HepG2 (cell line): ENCODE results near the gene SUSD3. TPM values are rescaled to one million over a fixed set of nuclear protein-coding genes. Genes with fewer than 3 reads are reported as not detected.

ENCODE experiments used
- CHD2 ChIP-seq: IDR thresholded peaks from 2 replicates; pipeline ENCODE4 v1.6.1; 2011; ENCODE audit warnings: low read depth, low read length, improper control_type of control experiment
- FOSL2 ChIP-seq: sonication (generic); formaldehyde crosslinking; IDR thresholded peaks from 2 replicates; pipeline ENCODE4 v1.4.0; 2020; ENCODE audit warnings: missing genetic modification reagents
- GZF1 ChIP-seq: sonication (generic); formaldehyde crosslinking; IDR thresholded peaks from 2 replicates; pipeline ENCODE4 v1.5.1; 2020; ENCODE audit warnings: mild to moderate bottlenecking, missing genetic modification reagents
- HDAC2 ChIP-seq: sonication (generic); formaldehyde crosslinking; IDR thresholded peaks from 2 replicates; pipeline ENCODE4 v1.4.0; 2020; ENCODE audit warnings: missing genetic modification reagents
- HOXA9 ChIP-seq: sonication (generic); formaldehyde crosslinking; IDR thresholded peaks from 2 replicates; pipeline ENCODE4 v1.8.1; 2022; ENCODE audit warnings: missing genetic modification reagents, mild to moderate bottlenecking, moderate library complexity, borderline replicate concordance
- JDP2 ChIP-seq: sonication (generic); formaldehyde crosslinking; IDR thresholded peaks from 2 replicates; pipeline ENCODE4 v1.8.1; 2022; ENCODE audit warnings: missing genetic modification reagents, borderline replicate concordance
- MEF2D ChIP-seq: sonication (generic); formaldehyde crosslinking; IDR thresholded peaks from 2 replicates; pipeline ENCODE4 v1.5.1; 2020; ENCODE audit warnings: mild to moderate bottlenecking, missing genetic modification reagents
- NFIC ChIP-seq: IDR thresholded peaks from 2 replicates; pipeline ENCODE4 v1.6.1; 2012; ENCODE audit warnings: mild to moderate bottlenecking, low read length, inconsistent platforms
- PPARG ChIP-seq: conservative IDR thresholded peaks from 2 replicates; pipeline ENCODE4 v1.6.1; 2016; ENCODE audit warnings: missing biosample characterization, missing genetic modification reagents
- TOE1 ChIP-seq: sonication (generic); formaldehyde crosslinking; IDR thresholded peaks from 2 replicates; pipeline ENCODE4 v1.4.0; 2020; ENCODE audit warnings: mild to moderate bottlenecking, missing genetic modification reagents
- WIZ ChIP-seq: sonication (generic); formaldehyde crosslinking; IDR thresholded peaks from 2 replicates; pipeline ENCODE4 v1.5.1; 2020; ENCODE audit warnings: mild to moderate bottlenecking, missing genetic modification reagents
- YEATS2 ChIP-seq: sonication (generic); formaldehyde crosslinking; IDR thresholded peaks from 2 replicates; pipeline ENCODE4 v1.4.0; 2020; ENCODE audit warnings: missing genetic modification reagents, borderline replicate concordance
- ZFP41 ChIP-seq: sonication (generic); formaldehyde crosslinking; IDR thresholded peaks from 2 replicates; pipeline ENCODE4 v1.4.0; 2020; ENCODE audit warnings: mild to moderate bottlenecking, missing genetic modification reagents, borderline replicate concordance
- ZNF17 ChIP-seq: sonication (generic); formaldehyde crosslinking; IDR thresholded peaks from 2 replicates; pipeline ENCODE4 v1.5.0; 2020; ENCODE audit warnings: mild to moderate bottlenecking, missing genetic modification reagents
- ZNF451 ChIP-seq: sonication (generic); formaldehyde crosslinking; IDR thresholded peaks from 2 replicates; pipeline ENCODE4 v1.5.0; 2020; ENCODE audit warnings: mild to moderate bottlenecking, missing genetic modification reagents
- ZNF530 ChIP-seq: sonication (generic); formaldehyde crosslinking; IDR thresholded peaks from 2 replicates; pipeline ENCODE4 v1.5.0; 2020; ENCODE audit warnings: low read depth, mild to moderate bottlenecking, missing genetic modification reagents
- ZNF589 ChIP-seq: sonication (generic); formaldehyde crosslinking; conservative IDR thresholded peaks from 2 replicates; pipeline ENCODE4 v1.8.0; 2022; ENCODE audit warnings: mild to moderate bottlenecking, moderate library complexity, missing genetic modification reagents
- ZNF598 ChIP-seq: sonication (generic); formaldehyde crosslinking; IDR thresholded peaks from 2 replicates; pipeline ENCODE4 v1.5.1; 2020; ENCODE audit warnings: mild to moderate bottlenecking, missing genetic modification reagents, borderline replicate concordance
- ZNF678 ChIP-seq: sonication (generic); formaldehyde crosslinking; IDR thresholded peaks from 2 replicates; pipeline ENCODE4 v1.4.0; 2020; ENCODE audit warnings: mild to moderate bottlenecking, missing genetic modification reagents
- ZNF75D ChIP-seq: sonication (generic); formaldehyde crosslinking; IDR thresholded peaks from 2 replicates; pipeline ENCODE4 v1.8.1; 2023; ENCODE audit warnings: missing genetic modification reagents, mild to moderate bottlenecking, borderline replicate concordance
- ZNF761 ChIP-seq: sonication (generic); formaldehyde crosslinking; conservative IDR thresholded peaks from 2 replicates; pipeline ENCODE4 v1.4.0; 2020; ENCODE audit warnings: mild to moderate bottlenecking, missing genetic modification reagents
- ZNF878 ChIP-seq: sonication (generic); formaldehyde crosslinking; IDR thresholded peaks from 2 replicates; pipeline ENCODE4 v1.8.1; 2023; ENCODE audit warnings: mild to moderate bottlenecking, missing genetic modification reagents, moderate library complexity
- polyA plus RNA-seq, 8 experiments: library from polyadenylated mRNA; depleted of rRNA in 3 of 8; stranded (reverse) in 7 of 8; unstranded in 1 of 8; fragments of >200 nt; fragmentation: Illumina TruSeq in 4 of 8; extraction: Trizol in 4 of 8; gene quantifications; 2 replicates each; pipeline versions ENCODE4 v1.2.1 to v1.2.3, GENCODE V29; 2011 to 2016; ENCODE audit warnings: low read depth in 4 of 8, missing spikeins in 1 of 8, mixed read lengths in 1 of 8; ENCODE audit not compliant: insufficient read depth in 1 of 8
- total RNA-seq, 5 experiments: library from RNA; depleted of rRNA; stranded (reverse); fragments of >200 nt; fragmentation: Illumina TruSeq; extraction: Trizol; gene quantifications; 2 replicates each; pipeline ENCODE4 v1.2.3, GENCODE V29; 2016; ENCODE audit warnings: low read depth in 1 of 5
- TF ChIP-seq, protein P1 (sequence below): IDR thresholded peaks from 2 replicates; pipeline ENCODE4 v1.6.1; 2016; ENCODE audit warnings: low read depth, control low read depth
- TF ChIP-seq, protein P2 (sequence below): sonication (generic); formaldehyde crosslinking; IDR thresholded peaks from 2 replicates; pipeline ENCODE4 v1.5.1; 2020; ENCODE audit warnings: mild to moderate bottlenecking, missing genetic modification reagents, borderline replicate concordance
- TF ChIP-seq, protein P3 (sequence below): sonication (generic); formaldehyde crosslinking; IDR thresholded peaks from 2 replicates; pipeline ENCODE4 v1.4.0; 2020; ENCODE audit warnings: missing genetic modification reagents
- TF ChIP-seq, protein P4 (sequence below): sonication (generic); formaldehyde crosslinking; IDR thresholded peaks from 2 replicates; pipeline ENCODE4 v1.5.0; 2020; ENCODE audit warnings: missing genetic modification reagents

Gene SUSD3
- total and polyA plus RNA-seq, 2 of the 13 experiments (the other 11 are each of a cell fraction or from before 2014, with no cell fraction given): 7.0 to 9.1 TPM

DNA sequence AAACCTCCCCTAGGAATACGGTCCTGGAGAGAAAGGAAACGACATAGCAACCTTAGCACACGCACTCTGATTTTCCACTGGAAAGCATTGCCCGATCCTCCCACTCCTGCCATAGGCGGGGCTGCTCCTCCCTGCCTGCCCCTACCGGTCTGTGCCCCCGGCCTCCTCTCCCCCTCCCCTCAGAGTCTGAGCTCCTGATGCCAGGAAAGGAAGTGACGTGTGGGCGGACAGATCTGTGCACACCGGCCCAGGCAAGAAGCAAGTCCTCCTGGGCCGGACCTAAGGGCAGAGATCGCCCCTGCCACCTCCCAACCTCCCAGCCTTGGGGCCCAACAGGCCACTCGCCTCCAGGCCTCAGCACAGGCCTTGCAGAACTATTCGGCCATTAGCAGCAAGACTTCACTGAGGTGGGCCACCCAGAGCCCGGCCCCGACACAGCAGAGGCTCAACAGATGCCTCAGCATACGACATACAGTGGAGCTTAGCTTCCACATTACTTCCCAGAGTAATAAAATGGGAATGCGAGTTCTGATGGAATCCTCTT is 68.4 kb downstream of the SUSD3 start (continued):
- TF ChIP-seq, protein P1, sequence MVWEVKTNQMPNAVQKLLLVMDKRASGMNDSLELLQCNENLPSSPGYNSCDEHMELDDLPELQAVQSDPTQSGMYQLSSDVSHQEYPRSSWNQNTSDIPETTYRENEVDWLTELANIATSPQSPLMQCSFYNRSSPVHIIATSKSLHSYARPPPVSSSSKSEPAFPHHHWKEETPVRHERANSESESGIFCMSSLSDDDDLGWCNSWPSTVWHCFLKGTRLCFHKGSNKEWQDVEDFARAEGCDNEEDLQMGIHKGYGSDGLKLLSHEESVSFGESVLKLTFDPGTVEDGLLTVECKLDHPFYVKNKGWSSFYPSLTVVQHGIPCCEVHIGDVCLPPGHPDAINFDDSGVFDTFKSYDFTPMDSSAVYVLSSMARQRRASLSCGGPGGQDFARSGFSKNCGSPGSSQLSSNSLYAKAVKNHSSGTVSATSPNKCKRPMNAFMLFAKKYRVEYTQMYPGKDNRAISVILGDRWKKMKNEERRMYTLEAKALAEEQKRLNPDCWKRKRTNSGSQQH (CRISPR knock-in tag): no peak
- no peak for TF ChIP-seq ZNF598 (CRISPR knock-in tag)
- TF ChIP-seq ZNF589: no peak
- TF ChIP-seq, protein P2, sequence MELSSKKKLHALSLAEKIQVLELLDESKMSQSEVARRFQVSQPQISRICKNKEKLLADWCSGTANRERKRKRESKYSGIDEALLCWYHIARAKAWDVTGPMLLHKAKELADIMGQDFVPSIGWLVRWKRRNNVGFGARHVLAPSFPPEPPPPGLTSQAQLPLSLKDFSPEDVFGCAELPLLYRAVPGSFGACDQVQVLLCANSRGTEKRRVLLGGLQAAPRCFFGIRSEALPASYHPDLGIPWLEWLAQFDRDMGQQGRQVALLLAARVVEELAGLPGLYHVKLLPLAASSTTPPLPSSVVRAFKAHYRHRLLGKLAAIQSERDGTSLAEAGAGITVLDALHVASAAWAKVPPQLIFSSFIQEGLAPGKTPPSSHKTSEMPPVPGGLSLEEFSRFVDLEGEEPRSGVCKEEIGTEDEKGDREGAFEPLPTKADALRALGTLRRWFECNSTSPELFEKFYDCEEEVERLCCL (CRISPR knock-in tag): no peak
- no peak for TF ChIP-seq ZNF678 (CRISPR knock-in tag)
- no peak for TF ChIP-seq HOXA9 (CRISPR knock-in tag)
- no peak for TF ChIP-seq NFIC
- TF ChIP-seq WIZ: no peak
- TF ChIP-seq ZNF75D: no peak
- no peak for TF ChIP-seq PPARG (CRISPR knock-in tag)
- 0 out of 2 replicates have a peak, but pooled peaks have one; percentile 69 for TF ChIP-seq MEF2D (CRISPR knock-in tag)
- TF ChIP-seq, protein P3, sequence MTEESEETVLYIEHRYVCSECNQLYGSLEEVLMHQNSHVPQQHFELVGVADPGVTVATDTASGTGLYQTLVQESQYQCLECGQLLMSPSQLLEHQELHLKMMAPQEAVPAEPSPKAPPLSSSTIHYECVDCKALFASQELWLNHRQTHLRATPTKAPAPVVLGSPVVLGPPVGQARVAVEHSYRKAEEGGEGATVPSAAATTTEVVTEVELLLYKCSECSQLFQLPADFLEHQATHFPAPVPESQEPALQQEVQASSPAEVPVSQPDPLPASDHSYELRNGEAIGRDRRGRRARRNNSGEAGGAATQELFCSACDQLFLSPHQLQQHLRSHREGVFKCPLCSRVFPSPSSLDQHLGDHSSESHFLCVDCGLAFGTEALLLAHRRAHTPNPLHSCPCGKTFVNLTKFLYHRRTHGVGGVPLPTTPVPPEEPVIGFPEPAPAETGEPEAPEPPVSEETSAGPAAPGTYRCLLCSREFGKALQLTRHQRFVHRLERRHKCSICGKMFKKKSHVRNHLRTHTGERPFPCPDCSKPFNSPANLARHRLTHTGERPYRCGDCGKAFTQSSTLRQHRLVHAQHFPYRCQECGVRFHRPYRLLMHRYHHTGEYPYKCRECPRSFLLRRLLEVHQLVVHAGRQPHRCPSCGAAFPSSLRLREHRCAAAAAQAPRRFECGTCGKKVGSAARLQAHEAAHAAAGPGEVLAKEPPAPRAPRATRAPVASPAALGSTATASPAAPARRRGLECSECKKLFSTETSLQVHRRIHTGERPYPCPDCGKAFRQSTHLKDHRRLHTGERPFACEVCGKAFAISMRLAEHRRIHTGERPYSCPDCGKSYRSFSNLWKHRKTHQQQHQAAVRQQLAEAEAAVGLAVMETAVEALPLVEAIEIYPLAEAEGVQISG (CRISPR knock-in tag): peak; percentile 66; the same call in 1 of the 2 replicates
- no peak for TF ChIP-seq ZNF878
- no peak for TF ChIP-seq YEATS2
- TF ChIP-seq ZNF761 (CRISPR knock-in tag): no peak
- no peak for TF ChIP-seq CHD2
- TF ChIP-seq ZNF451 (CRISPR knock-in tag): no peak
- TF ChIP-seq ZFP41 (CRISPR knock-in tag): no peak
- no peak for TF ChIP-seq HDAC2 (CRISPR knock-in tag)
- no peak for TF ChIP-seq ZNF530 (CRISPR knock-in tag)
- no peak for TF ChIP-seq TOE1 (CRISPR knock-in tag)
- TF ChIP-seq, protein P4, sequence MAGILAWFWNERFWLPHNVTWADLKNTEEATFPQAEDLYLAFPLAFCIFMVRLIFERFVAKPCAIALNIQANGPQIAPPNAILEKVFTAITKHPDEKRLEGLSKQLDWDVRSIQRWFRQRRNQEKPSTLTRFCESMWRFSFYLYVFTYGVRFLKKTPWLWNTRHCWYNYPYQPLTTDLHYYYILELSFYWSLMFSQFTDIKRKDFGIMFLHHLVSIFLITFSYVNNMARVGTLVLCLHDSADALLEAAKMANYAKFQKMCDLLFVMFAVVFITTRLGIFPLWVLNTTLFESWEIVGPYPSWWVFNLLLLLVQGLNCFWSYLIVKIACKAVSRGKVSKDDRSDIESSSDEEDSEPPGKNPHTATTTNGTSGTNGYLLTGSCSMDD (CRISPR knock-in tag): no peak
- no peak for TF ChIP-seq JDP2 (CRISPR knock-in tag)
- TF ChIP-seq ZNF17 (CRISPR knock-in tag): no peak
- no peak for TF ChIP-seq FOSL2 (CRISPR knock-in tag)
- TF ChIP-seq GZF1 (CRISPR knock-in tag): peak; percentile 51; the same call in 1 of the 2 replicates
